HUES6 (cell line): ENCODE data around the gene CPLANE1.
"Not testable (repeated sequence)": the region's sequence is repeated elsewhere in the genome, so short reads cannot be mapped to it uniquely, and the experiment has no call there.

Experiments
- H3K27ac ChIP-seq: 2 replicates; pipeline ENCODE4 v1.7.0; 2013; ENCODE audit warnings: low read depth, mild to moderate bottlenecking, low read length, inconsistent platforms
- H3K27me3 ChIP-seq: 2 replicates; pipeline ENCODE4 v1.6.1; 2013; ENCODE audit warnings: low read length; ENCODE audit not compliant: control insufficient read depth, insufficient read depth
- H3K36me3 ChIP-seq: 2 replicates; pipeline ENCODE4 v1.6.1; 2013; ENCODE audit warnings: low read length; ENCODE audit not compliant: control insufficient read depth, insufficient read depth
- H3K4me1 ChIP-seq: 2 replicates; pipeline ENCODE4 v1.6.1; 2013; ENCODE audit warnings: low read length; ENCODE audit not compliant: control insufficient read depth, insufficient read depth
- H3K4me3 ChIP-seq: 2 replicates; pipeline ENCODE4 v1.5.1; 2013; ENCODE audit warnings: low read depth, low read length
- H3K9ac ChIP-seq: one replicate; pipeline ENCODE4 v1.6.1; 2013; ENCODE audit warnings: mild to moderate bottlenecking, low read length
- H3K9me3 ChIP-seq: 2 replicates; pipeline ENCODE4 v1.6.1; 2013; ENCODE audit warnings: low read depth, low read length; ENCODE audit not compliant: control insufficient read depth, insufficient read depth

Gene CPLANE1

GRCh38 chr5:37182667-37183066, 66.5 kb downstream of the CPLANE1 start:
- Histone ChIP-seq H3K36me3 (peaks cover 29% of the 10 kb centered on the region), H3K4me3 (no peak overlapping the region), H3K4me1 (no peaks in the 10 kb centered on the region), H3K27ac (no peak overlapping the region), H3K9me3 (no peaks in the 10 kb centered on the region), H3K27me3 (no peaks in the 10 kb centered on the region), H3K9ac (no peak overlapping the region)

- Histone ChIP-seq H3K36me3 (peaks cover 33% of the 10 kb centered on the region), H3K27me3 (no peaks in the 10 kb centered on the region), H3K27ac (no peak overlapping the region), H3K9ac (no peak overlapping the region), H3K4me1 (no peaks in the 10 kb centered on the region), H3K9me3 (no peaks in the 10 kb centered on the region), H3K4me3 (no peak overlapping the region)
Measured at GRCh38 chr5:37174928-37175327, 74.2 kb downstream of the CPLANE1 start.

GRCh38 chr5:37172957-37173356, 76.2 kb downstream of the CPLANE1 start:
- Histone ChIP-seq H3K4me1 (no peaks in the 10 kb centered on the region), H3K9me3 (no peaks in the 10 kb centered on the region), H3K27me3 (no peaks in the 10 kb centered on the region), H3K4me3 (no peak overlapping the region), H3K36me3 (peaks cover 38% of the 10 kb centered on the region), H3K9ac (no peak overlapping the region), H3K27ac (no peak overlapping the region)

- no peak overlapping the region for H3K9ac ChIP-seq
- no peaks in the 10 kb centered on the region for H3K9me3 ChIP-seq
- no peaks in the 10 kb centered on the region for H3K4me1 ChIP-seq
- no peak overlapping the region for H3K4me3 ChIP-seq
- no peak overlapping the region for H3K27ac ChIP-seq
- no peaks in the 10 kb centered on the region for H3K27me3 ChIP-seq
- peaks cover 38% of the 10 kb centered on the region for H3K36me3 ChIP-seq
Measured at GRCh38 chr5:37170856-37171255, 78.3 kb downstream of the CPLANE1 start.

- Histone ChIP-seq H3K9me3 (no peaks in the 10 kb centered on the region), H3K9ac (no peak overlapping the region), H3K27ac (no peak overlapping the region), H3K27me3 (no peaks in the 10 kb centered on the region), H3K4me1 (no peaks in the 10 kb centered on the region), H3K4me3 (no peak overlapping the region), H3K36me3 (peaks cover 33% of the 10 kb centered on the region)
Measured at GRCh38 chr5:37166197-37166596, 83.0 kb downstream of the CPLANE1 start.

- no peaks in the 10 kb centered on the region for H3K27me3 ChIP-seq
- no peak overlapping the region for H3K27ac ChIP-seq
- H3K9ac ChIP-seq, result no peak overlapping the region
- no peak overlapping the region for H3K4me3 ChIP-seq
- H3K9me3 ChIP-seq, result no peaks in the 10 kb centered on the region
- peaks cover 32% of the 10 kb centered on the region for H3K36me3 ChIP-seq
- H3K4me1 ChIP-seq, result no peaks in the 10 kb centered on the region
Measured at GRCh38 chr5:37165761-37166160, 83.4 kb downstream of the CPLANE1 start.

- H3K36me3 ChIP-seq, result peaks cover 18% of the 10 kb centered on the region; the same call in 1 of the 2 replicates
- H3K4me1 ChIP-seq, result no peaks in the 10 kb centered on the region
- no peak overlapping the region for H3K9ac ChIP-seq
- no peaks in the 10 kb centered on the region for H3K27me3 ChIP-seq
- no peaks in the 10 kb centered on the region for H3K9me3 ChIP-seq
- H3K4me3 ChIP-seq, result no peak overlapping the region
- H3K27ac ChIP-seq, result no peak overlapping the region
Measured at GRCh38 chr5:37153661-37154060, 95.5 kb downstream of the CPLANE1 start.

GRCh38 chr5:37146896-37147295, 102.3 kb downstream of the CPLANE1 start:
- Histone ChIP-seq H3K4me3 (no peak overlapping the region), H3K9me3 (peaks cover 7% of the 10 kb centered on the region), H3K36me3 (no peaks in the 10 kb centered on the region; the same call in 1 of the 2 replicates)

GRCh38 chr5:37136694-37137093, 112.5 kb downstream of the CPLANE1 start:
- peaks cover 23% of the 10 kb centered on the region for H3K9me3 ChIP-seq
- H3K4me1 ChIP-seq, result no peaks in the 10 kb centered on the region
- H3K4me3 ChIP-seq, result no peak overlapping the region
- H3K27me3 ChIP-seq, result no peaks in the 10 kb centered on the region
- peaks cover 24% of the 10 kb centered on the region for H3K36me3 ChIP-seq
- H3K9ac ChIP-seq, result no peak overlapping the region
- no peak overlapping the region for H3K27ac ChIP-seq

More at GRCh38 chr5:37146896-37147295, 102.3 kb downstream of the CPLANE1 start:
- Histone ChIP-seq H3K9ac (no peak overlapping the region), H3K27me3 (no peaks in the 10 kb centered on the region), H3K4me1 (no peaks in the 10 kb centered on the region; the same call in 1 of the 2 replicates), H3K27ac (no peak overlapping the region)

GRCh38 chr5:37135312-37135711, 113.9 kb downstream of the CPLANE1 start:
- Histone ChIP-seq H3K9me3 (peaks cover 23% of the 10 kb centered on the region), H3K36me3 (peaks cover 24% of the 10 kb centered on the region)
- not testable (repeated sequence) for H3K27me3 ChIP-seq, H3K27ac ChIP-seq, H3K4me1 ChIP-seq, H3K4me3 ChIP-seq, H3K9ac ChIP-seq

GRCh38 chr5:37133939-37134338, 115.2 kb downstream of the CPLANE1 start:
- H3K4me1 ChIP-seq, result no peaks in the 10 kb centered on the region
- H3K27me3 ChIP-seq, result no peaks in the 10 kb centered on the region
- H3K36me3 ChIP-seq, result peaks cover 26% of the 10 kb centered on the region
- no peak overlapping the region for H3K27ac ChIP-seq
- H3K9me3 ChIP-seq, result peaks cover 23% of the 10 kb centered on the region
- H3K4me3 ChIP-seq, result no peak overlapping the region
- H3K9ac ChIP-seq, result no peak overlapping the region

GRCh38 chr5:37132646-37133045, 116.5 kb downstream of the CPLANE1 start:
- Histone ChIP-seq H3K36me3 (peaks cover 14% of the 10 kb centered on the region), H3K4me3 (no peak overlapping the region), H3K27me3 (no peaks in the 10 kb centered on the region), H3K4me1 (no peaks in the 10 kb centered on the region), H3K27ac (no peak overlapping the region), H3K9me3 (peaks cover 22% of the 10 kb centered on the region), H3K9ac (no peak overlapping the region)
